PC-3 (cell line): ENCODE results near the gene SRXN1.

Source experiments
- EZH2 ChIP-seq: fragments of 300-600 bp; sonication (generic); IDR thresholded peaks from one replicate; pipeline ENCODE4 v1.6.1; 2017; ENCODE audit warnings: antibody characterized with exemption, mild to moderate bottlenecking, low read length; ENCODE audit not compliant: unreplicated experiment
- TF ChIP-seq, protein P1 (sequence below): fragments of 300-600 bp; sonication (generic); conservative IDR thresholded peaks from 2 replicates; pipeline ENCODE4 v1.5.1; 2017; ENCODE audit warnings: antibody characterized with exemption, low read depth, mild to moderate bottlenecking, low read length

DNA sequence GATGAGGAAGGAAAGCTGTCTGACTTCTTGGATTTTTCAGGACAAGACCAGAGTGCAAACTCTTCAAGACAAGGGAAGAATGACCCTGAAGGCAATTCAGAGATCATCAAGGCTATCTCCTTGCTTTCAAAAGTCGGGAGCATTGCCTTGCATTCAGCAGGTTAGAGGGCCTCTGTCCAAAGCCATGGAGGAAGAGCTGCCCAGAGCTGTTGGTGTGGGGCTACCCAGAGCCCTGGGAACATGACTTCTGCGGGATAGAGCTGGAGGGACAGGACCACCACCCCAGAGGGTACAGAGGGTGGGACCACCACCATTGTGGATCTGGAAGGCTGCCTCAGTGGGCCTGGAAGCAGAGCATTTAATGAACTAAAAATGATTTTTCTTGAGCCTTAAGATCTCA lies 5.2 kb upstream of the SRXN1 start:
- TF ChIP-seq EZH2, result no peak
- TF ChIP-seq, protein P1, sequence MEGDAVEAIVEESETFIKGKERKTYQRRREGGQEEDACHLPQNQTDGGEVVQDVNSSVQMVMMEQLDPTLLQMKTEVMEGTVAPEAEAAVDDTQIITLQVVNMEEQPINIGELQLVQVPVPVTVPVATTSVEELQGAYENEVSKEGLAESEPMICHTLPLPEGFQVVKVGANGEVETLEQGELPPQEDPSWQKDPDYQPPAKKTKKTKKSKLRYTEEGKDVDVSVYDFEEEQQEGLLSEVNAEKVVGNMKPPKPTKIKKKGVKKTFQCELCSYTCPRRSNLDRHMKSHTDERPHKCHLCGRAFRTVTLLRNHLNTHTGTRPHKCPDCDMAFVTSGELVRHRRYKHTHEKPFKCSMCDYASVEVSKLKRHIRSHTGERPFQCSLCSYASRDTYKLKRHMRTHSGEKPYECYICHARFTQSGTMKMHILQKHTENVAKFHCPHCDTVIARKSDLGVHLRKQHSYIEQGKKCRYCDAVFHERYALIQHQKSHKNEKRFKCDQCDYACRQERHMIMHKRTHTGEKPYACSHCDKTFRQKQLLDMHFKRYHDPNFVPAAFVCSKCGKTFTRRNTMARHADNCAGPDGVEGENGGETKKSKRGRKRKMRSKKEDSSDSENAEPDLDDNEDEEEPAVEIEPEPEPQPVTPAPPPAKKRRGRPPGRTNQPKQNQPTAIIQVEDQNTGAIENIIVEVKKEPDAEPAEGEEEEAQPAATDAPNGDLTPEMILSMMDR, result no peak
